HG03558 (cell line): ENCODE measurements around the gene IQCH.
A peak's percentile ranks its signal among the peaks of the same experiment; 100 is the strongest.

Source experiments
- ATAC-seq: cut with Tn5 transposase; IDR thresholded peaks from one replicate; pipeline ENCODE4 v1.9.1; 2021; ENCODE audit warnings: moderate number of reproducible peaks; ENCODE audit not compliant: unreplicated experiment; ENCODE audit errors: extremely low read depth

The IQCH gene

GRCh38 chr15:67254238-67255175, at the start of gene IQCH, which contains the start of gene AAGAB:
TSS of gene IQCH (plus strand) at chr15:67254786. CDS start at chr15:67254897, 111 bp downstream.
TSS of gene AAGAB (minus strand) at chr15:67254661. CDS start at chr15:67254631, 30 bp downstream.
- peak; percentile 82 for ATAC-seq

DNA sequence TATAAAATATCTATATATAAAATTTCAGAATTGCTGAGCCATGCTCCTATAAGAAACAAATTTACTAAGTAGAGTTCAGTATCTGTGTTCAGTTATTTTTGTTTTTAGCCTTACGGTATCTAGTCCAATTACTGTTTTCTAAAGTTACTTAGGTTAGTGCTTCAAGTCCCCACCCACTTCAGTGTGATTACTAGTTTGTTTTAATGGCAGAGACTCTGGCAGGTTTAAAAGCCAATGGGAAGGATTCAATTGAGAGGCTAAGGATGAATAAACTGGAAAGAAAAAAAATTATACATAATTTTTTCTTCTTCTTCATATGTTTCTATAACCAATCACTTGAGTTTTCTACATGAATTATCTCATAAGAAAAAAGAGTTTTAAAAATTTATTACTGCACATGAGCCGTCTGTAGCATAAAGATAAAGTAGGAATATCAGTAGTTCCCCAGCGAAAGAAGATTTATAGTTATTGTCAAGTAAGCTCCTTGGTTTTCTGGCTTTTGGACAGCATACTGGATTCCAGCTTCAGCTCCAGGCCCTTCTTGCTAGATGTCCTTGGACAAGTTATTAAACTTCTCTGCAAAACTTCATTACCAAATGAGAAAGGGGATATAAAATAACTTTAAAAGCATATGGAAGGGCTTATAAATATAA, 46.9 kb upstream of the IQCH start:
- no peak for ATAC-seq

DNA sequence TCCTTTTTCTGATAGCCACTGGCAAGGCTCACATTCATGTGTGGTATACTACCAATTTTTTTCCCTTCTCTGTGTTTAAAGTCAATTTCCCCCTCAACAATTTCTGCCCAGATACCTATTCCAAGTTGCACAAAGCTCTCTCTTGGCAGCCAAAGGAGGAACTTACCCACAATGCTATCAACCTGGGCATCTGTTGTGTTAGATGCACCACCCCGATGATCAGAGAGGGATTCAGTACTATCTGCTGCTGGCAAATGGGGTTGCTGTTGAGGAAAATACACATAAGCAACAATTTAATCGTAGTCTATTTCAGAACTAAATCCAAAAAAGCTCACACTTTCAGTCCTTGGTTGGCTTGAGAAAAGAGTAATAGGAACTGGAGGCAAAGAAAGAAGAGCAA, 46.2 kb upstream of the IQCH start:
- no peak for ATAC-seq

DNA sequence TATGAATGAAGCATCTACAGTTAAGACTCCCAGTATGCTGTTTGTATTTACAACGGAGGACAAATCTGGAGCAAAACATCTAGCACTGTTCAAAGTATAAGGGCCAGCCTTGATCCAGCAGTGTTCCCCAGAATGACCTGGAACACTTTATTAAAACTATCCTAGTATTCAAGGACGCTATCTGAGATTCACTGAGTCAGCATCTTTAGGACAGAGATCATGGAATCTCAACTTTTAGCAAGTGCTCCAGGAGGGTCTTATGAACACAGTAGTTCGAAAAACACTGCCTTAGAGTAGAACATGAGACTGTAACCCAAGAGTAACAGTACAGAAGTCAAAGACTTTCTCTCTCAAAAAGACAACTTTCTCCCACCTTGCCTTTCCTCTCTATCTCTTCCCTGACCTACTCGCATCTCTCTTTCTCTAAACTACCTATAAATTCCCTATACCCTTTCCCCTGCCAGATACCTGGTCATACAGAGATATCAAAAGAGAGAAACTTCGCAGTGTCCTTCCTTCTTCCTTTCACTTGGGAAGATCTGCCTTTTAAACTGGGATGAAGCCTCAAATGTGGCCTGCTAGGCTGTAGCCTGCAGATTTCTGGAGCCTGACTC, 43.9 kb upstream of the IQCH start:
- no peak for ATAC-seq

DNA sequence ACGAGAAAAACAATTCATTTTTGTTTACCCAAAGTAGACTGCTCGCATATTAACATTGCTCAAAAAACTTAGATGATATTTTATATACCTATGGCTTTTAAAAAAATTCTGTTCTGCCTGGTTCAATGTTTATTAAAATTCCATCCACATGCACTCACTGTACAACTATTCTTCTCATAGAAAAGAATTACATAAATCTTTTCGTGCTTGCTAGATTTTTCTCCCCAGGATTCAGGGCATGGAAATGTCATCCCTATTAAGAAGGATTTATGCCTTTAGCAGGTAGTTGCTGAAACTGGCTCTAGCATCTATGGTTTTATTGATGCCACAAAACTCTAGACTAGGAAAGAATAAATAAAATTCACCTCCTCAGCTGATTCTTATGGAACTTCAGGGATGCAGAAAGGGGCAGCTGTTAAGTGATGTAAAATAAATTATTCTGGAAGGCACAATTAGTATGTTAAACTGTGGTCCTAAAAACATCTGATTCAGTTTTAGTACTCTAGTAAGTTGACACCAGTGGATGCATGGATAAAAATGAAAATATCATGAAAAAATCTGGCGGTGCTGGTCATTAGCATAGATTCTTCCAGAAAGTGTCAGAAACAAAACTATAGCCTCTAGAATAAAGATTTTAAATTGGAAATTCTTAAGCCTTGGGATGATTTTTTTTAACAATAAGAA, 41.8 kb upstream of the IQCH start:
- no peak for ATAC-seq

GRCh38 chr15:67215102-67215501, 39.5 kb upstream of the IQCH start:
- ATAC-seq = no peak

- ATAC-seq = no peak
These were observed 37.7 kb upstream of the IQCH start for GRCh38 chr15:67216859-67217258.

DNA sequence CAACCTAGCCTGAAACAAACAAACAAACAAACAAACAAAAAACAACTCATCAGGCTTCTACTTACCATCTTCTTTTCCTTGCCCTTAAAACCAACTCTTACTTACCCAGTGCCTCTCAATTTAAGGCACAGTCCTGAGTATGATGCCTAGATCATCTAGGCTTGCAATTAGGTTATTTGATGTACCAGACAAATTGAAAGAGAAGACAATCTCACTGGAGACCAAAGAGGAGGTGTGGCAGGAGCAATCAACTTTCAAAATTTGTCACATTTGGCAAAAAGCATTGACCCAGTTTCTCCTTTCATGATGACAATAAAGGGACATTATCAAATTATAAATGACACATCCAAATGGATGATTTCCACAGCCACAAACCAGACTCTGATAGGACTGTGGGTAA, 36.2 kb upstream of the IQCH start:
- ATAC-seq = no peak

GRCh38 chr15:67219288-67219687, 35.3 kb upstream of the IQCH start:
- ATAC-seq = no peak

GRCh38 chr15:67224889-67225288, 29.7 kb upstream of the IQCH start:
- no peak for ATAC-seq

DNA sequence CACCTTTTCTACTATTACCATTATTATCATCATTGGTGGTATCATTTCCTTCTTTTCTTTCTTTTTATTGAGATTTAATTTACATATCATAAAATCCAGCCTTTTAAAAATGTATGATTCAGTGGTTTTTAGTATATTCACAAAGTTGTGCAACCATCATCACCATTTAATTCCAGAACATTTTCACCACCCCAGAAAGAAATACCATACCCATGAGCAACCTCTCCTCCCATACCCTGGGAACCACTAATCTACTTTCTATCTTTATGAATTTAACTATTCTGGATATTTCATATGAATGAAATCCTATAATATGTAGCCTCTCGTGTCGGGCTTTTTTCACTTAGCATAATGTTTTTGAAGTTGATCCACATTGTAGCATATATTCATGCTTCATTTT, 29.2 kb upstream of the IQCH start:
- ATAC-seq = no peak

DNA sequence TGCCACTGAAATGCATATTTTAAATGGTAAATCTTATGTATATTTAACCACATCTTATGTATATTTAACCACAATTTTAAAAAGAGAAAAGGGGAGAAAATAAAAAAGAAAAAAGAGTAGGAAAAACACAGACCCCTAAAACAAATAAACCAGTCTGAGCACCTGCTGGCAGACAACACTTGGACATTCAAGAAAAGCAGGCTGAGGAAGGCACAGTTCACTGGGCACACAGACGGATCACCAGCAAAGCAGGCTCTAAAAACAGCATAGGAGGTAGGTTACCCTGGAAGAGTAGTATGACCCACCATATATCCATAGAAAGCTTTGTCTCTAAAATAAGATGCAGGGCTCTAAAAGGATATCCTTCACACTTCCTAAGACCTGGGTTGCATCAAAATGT, 27.2 kb upstream of the IQCH start:
- ATAC-seq = no peak

DNA sequence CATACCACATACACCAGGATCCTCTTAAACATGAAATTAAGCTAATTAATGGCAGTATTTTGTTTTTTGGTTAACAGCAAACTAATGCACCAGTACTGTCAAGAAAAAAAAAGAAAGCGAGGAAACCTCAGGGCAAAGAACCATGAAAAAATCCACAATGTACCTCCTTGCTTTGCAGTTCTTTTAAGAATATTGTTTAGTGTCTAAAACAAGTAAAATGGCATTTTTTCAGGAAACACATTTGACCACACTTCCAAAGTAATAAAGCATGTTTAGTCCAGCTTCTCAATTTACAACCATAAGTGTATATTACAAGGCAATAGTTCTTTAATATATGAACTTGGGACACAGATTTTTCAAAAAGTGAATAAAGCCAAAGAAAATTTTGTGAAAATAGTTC, 26.7 kb upstream of the IQCH start:
- no peak for ATAC-seq

DNA sequence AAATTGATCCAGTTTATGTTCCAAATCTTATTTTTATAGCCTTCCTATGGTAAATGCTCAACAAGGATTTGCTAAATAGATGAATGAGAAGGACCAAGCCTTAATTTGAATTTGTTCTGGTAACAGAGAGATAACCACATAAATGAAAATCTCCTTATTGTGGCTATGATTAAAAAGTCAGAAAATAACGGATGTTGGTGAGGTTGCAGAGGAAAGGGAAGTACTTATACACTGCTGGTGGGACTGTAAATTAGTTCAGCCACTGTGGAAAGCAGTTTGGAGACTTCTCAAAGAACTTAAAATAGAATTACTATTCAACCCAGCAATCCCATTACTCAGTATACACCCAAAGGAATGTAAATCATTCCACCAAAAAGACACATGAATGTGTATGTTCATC, 26.3 kb upstream of the IQCH start:
- ATAC-seq = no peak

DNA sequence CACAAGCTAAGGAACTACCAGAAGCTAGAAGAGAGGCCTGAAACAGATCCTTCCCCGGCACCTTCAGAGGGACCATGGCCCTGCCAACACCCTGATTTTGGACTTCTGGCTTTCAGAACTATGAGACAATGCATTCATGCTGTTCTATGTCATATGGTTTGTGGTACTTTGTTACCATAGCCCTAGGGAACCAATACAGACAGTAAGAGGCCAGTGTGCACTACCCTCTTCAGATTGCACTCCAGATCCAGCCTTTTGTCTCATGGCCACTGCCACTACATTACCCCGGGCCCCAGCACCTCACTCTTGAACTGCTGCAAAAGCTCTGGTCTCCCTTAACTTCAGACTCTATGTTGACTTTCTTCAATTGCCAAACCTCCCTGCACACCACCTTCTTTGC, 24.1 kb upstream of the IQCH start:
- no peak for ATAC-seq

- ATAC-seq = no peak
These were observed 22.0 kb upstream of the IQCH start for GRCh38 chr15:67232591-67232990.

- ATAC-seq = no peak
These were observed 14.1 kb upstream of the IQCH start for GRCh38 chr15:67240235-67241131.

DNA sequence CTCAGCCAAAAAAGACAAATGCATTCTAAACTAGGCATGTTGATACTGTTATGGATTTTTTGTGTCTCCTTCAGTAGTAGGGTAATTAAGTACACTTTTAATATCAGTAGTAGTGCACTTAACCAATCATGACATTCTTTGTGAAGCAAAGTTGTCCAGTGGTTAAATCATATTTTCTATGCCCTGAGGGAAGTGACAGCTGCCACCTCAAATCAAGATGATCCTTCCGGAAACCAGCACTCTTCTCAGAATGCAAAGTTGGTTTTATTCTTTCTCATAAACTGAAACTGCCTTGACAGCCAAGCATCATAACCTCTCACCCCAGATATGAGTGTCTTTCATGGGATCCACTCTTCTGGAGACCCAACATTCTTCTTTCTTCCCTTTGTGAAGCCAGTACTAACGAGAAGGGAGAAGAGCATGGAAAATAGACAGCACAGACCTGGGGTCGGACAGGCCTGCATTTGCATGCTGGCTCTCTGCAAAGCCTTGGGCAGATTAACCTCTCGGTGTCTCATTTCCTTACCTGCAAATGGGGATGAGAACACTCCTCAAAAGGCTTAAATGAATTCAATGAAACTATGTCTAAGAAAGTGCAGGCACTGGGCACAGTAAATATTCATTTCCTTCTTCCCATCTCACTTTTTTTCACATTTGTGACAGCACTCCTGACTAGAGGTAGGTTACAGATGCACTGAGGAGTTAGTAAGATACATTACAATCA, 13.3 kb upstream of the IQCH start:
- ATAC-seq = peak; percentile 61

DNA sequence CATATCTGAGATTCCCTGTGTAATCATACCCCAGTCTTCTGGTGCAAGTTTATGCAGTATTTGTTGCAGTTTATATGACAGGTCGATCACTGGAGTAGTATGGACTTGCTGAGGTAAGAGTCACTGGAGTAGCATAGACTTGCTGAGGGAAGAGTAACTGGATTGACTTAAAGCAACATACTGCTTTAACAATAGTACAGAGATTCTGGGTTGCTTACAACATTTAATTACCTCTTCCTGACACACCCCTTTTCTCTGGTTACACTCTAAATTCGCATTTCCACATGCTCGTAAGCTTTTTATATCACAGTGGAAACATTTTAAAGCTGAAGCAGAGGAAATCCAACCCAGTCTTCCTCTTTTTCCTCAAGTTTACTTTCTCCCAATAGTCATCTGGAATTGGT, 11.9 kb upstream of the IQCH start:
- ATAC-seq = no peak
